HepG2 (cell line): ENCODE measurements around the gene ARHGDIA. TPM values are rescaled to one million over a fixed set of nuclear protein-coding genes. Genes with fewer than 3 reads are reported as not detected.

Source experiments
- ATF3 ChIP-seq: sonication (generic); formaldehyde crosslinking; IDR thresholded peaks from 2 replicates; pipeline ENCODE4 v1.4.0; 2020; ENCODE audit warnings: missing genetic modification reagents
- HES4 ChIP-seq: sonication (generic); formaldehyde crosslinking; IDR thresholded peaks from 2 replicates; pipeline ENCODE4 v1.9.0; 2021; ENCODE audit warnings: mild to moderate bottlenecking, missing genetic modification reagents, borderline replicate concordance
- RAD21 ChIP-seq: fragments of 450-650 bp; formaldehyde crosslinking; IDR thresholded peaks from 2 replicates; pipeline ENCODE4 v1.5.0; 2020; ENCODE audit warnings: mild to moderate bottlenecking
- TEF ChIP-seq: sonication (generic); formaldehyde crosslinking; IDR thresholded peaks from 2 replicates; pipeline ENCODE4 v1.5.0; 2020; ENCODE audit warnings: missing genetic modification reagents
- ZNF407 ChIP-seq: sonication (generic); formaldehyde crosslinking; IDR thresholded peaks from one replicate; pipeline ENCODE4 v1.5.1; 2020; ENCODE audit warnings: mild to moderate bottlenecking, missing genetic modification reagents; ENCODE audit errors: not compliant biosample characterization
- ZNF567 ChIP-seq: sonication (generic); formaldehyde crosslinking; IDR thresholded peaks from 2 replicates; pipeline ENCODE4 v1.8.1; 2023; ENCODE audit warnings: mild to moderate bottlenecking, missing genetic modification reagents, borderline replicate concordance
- ZNF724P ChIP-seq: sonication (generic); formaldehyde crosslinking; IDR thresholded peaks from 2 replicates; pipeline ENCODE4 v1.8.0; 2022; ENCODE audit warnings: missing genetic modification reagents, borderline replicate concordance
- ZNF761 ChIP-seq: sonication (generic); formaldehyde crosslinking; conservative IDR thresholded peaks from 2 replicates; pipeline ENCODE4 v1.4.0; 2020; ENCODE audit warnings: mild to moderate bottlenecking, missing genetic modification reagents
- ZNF784 ChIP-seq: sonication (generic); formaldehyde crosslinking; IDR thresholded peaks from 2 replicates; pipeline ENCODE4 v1.5.1; 2020; ENCODE audit warnings: missing genetic modification reagents, mild to moderate bottlenecking, borderline replicate concordance
- ZSCAN12 ChIP-seq: sonication (generic); formaldehyde crosslinking; IDR thresholded peaks from 2 replicates; pipeline ENCODE4 v1.9.0; 2021; ENCODE audit warnings: mild to moderate bottlenecking, missing genetic modification reagents
- polyA plus RNA-seq, 8 experiments: library from polyadenylated mRNA; depleted of rRNA in 3 of 8; stranded (reverse) in 7 of 8; unstranded in 1 of 8; fragments of >200 nt; fragmentation: Illumina TruSeq in 4 of 8; extraction: Trizol in 4 of 8; gene quantifications; 2 replicates each; pipeline versions ENCODE4 v1.2.1 to v1.2.3, GENCODE V29; 2011 to 2016; ENCODE audit warnings: low read depth in 4 of 8, missing spikeins in 1 of 8, mixed read lengths in 1 of 8; ENCODE audit not compliant: insufficient read depth in 1 of 8
- total RNA-seq, 5 experiments: library from RNA; depleted of rRNA; stranded (reverse); fragments of >200 nt; fragmentation: Illumina TruSeq; extraction: Trizol; gene quantifications; 2 replicates each; pipeline ENCODE4 v1.2.3, GENCODE V29; 2016; ENCODE audit warnings: low read depth in 1 of 5
- TF ChIP-seq, protein P1 (sequence below): sonication (generic); formaldehyde crosslinking; IDR thresholded peaks from 2 replicates; pipeline ENCODE4 v1.4.0; 2020; ENCODE audit warnings: missing genetic modification reagents, borderline replicate concordance
- TF ChIP-seq, protein P2 (sequence below): sonication (generic); formaldehyde crosslinking; IDR thresholded peaks from 2 replicates; pipeline ENCODE4 v1.9.0; 2021; ENCODE audit warnings: missing genetic modification reagents, borderline replicate concordance

ARHGDIA gene
- total and polyA plus RNA-seq, 2 of the 13 experiments (the other 11 are each of a cell fraction or from before 2014, with no cell fraction given) = 40.0 to 64.0 TPM

- TF ChIP-seq, protein P1, sequence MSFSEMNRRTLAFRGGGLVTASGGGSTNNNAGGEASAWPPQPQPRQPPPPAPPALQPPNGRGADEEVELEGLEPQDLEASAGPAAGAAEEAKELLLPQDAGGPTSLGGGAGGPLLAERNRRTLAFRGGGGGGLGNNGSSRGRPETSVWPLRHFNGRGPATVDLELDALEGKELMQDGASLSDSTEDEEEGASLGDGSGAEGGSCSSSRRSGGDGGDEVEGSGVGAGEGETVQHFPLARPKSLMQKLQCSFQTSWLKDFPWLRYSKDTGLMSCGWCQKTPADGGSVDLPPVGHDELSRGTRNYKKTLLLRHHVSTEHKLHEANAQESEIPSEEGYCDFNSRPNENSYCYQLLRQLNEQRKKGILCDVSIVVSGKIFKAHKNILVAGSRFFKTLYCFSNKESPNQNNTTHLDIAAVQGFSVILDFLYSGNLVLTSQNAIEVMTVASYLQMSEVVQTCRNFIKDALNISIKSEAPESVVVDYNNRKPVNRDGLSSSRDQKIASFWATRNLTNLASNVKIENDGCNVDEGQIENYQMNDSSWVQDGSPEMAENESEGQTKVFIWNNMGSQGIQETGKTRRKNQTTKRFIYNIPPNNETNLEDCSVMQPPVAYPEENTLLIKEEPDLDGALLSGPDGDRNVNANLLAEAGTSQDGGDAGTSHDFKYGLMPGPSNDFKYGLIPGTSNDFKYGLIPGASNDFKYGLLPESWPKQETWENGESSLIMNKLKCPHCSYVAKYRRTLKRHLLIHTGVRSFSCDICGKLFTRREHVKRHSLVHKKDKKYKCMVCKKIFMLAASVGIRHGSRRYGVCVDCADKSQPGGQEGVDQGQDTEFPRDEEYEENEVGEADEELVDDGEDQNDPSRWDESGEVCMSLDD (CRISPR knock-in tag) = peak; percentile 13; the same call in 1 of the 2 replicates
- TF ChIP-seq, protein P2, sequence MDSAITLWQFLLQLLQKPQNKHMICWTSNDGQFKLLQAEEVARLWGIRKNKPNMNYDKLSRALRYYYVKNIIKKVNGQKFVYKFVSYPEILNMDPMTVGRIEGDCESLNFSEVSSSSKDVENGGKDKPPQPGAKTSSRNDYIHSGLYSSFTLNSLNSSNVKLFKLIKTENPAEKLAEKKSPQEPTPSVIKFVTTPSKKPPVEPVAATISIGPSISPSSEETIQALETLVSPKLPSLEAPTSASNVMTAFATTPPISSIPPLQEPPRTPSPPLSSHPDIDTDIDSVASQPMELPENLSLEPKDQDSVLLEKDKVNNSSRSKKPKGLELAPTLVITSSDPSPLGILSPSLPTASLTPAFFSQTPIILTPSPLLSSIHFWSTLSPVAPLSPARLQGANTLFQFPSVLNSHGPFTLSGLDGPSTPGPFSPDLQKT = peak; percentile 85; the same call in 1 of the 2 replicates
- TF ChIP-seq ATF3 (peak; percentile 59; the same call in 1 of the 2 replicates), ZNF407 (CRISPR knock-in tag) (peak; percentile 4), ZNF724P (CRISPR knock-in tag) (0 out of 2 replicates have a peak, but pooled peaks have one; percentile 60), ZNF761 (peak; percentile 52), ZSCAN12 (CRISPR knock-in tag) (peak; percentile 60; the same call in 1 of the 2 replicates), RAD21 (peak; percentile 85), ZNF784 (CRISPR knock-in tag) (peak; percentile 81; the same call in 1 of the 2 replicates), TEF (CRISPR knock-in tag) (no peak), HES4 (CRISPR knock-in tag) (peak; percentile 93), ZNF567 (peak; percentile 46; the same call in 1 of the 2 replicates)
Observed at GRCh38 chr17:81859906-81860755, 11.0 kb downstream of the ARHGDIA start, which contains the start of gene P4HB (continued).
